Kidney glomerular epithelial cell (primary cell): ENCODE results near the gene PMEL.

ENCODE experiments used
- DNase-seq: peaks from one replicate; lab custom pipeline; 2025; lab: John Stamatoyannopoulos, UW

The PMEL gene

DNA sequence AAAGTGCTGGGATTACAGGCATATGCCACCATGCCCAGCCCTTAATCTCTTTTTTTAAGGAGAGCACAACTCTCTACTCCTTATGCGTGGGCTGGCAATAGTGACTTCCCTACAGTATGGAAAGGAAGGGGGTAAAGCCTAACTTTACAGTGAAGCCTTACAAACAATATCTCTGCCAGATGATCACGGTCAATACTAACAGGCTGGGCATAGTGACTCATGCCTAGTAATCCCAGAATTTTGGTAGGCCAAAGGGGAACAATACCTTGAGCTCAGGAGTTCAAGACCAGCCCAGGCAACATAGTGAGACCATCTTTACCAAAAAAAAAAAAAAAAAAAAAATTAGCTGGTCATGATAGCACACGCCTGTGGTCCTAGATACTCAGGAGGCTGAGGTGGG lies 43.7 kb downstream of the PMEL start:
- no peak for DNase-seq

DNA sequence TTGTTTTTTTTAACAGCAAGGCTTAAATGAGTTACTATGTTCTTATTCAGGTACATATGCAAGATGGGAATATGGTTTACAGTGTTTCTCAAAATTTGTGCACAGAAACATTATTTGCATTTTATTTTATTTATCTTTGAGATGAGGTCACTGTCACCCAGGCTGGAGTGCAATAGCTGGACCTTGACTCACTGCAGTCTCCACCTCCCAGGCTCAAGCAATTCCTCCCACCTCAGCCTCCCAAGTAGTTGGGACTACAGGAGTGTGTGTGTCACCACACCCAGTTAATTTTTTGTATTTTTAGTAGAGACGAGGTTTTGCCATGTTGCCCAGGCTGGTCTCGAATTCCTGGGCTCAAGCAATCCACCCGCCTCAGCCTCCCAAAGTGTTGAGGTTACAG lies 46.8 kb downstream of the PMEL start:
- DNase-seq: peak; percentile 35

DNA sequence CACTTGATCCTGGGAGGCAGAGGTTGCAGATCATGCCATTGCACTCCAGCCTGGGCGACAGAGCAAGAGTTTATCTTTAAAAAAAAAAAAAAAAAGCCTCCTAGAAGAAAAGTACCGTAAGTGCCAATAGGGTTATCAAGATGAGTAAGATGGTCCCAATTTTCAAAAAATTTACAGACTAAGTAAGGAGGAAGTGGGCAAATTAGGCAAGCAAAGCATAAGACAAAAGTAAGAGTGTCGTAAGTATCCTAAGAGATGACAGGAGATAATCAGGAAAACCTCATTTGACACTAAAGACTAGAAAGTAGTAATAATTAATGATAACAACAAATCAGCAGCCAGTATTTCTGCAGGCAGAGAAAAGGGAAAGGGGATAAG lies 50.4 kb downstream of the PMEL start:
- no peak for DNase-seq

- no peak for DNase-seq
Measured at GRCh38 chr12:55912908-55913307, 52.9 kb downstream of the PMEL start.

DNA sequence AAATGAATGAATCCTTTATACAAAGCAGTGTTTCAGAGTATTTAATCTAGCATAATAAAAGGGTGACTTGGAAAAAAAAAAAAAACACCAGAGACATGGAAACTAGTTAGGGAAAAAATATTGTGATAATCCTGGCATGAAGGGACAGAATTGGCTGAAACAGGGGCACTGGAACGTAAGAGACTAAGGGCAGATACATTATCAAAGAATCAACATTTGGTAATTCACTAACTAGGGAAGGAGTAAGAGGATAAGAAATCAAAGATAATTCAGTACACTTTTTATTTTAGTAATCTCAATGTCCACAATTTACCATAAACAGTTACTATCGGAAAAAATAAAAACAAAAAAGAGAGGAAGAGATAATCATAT lies 56.3 kb downstream of the PMEL start:
- no peak for DNase-seq

DNA sequence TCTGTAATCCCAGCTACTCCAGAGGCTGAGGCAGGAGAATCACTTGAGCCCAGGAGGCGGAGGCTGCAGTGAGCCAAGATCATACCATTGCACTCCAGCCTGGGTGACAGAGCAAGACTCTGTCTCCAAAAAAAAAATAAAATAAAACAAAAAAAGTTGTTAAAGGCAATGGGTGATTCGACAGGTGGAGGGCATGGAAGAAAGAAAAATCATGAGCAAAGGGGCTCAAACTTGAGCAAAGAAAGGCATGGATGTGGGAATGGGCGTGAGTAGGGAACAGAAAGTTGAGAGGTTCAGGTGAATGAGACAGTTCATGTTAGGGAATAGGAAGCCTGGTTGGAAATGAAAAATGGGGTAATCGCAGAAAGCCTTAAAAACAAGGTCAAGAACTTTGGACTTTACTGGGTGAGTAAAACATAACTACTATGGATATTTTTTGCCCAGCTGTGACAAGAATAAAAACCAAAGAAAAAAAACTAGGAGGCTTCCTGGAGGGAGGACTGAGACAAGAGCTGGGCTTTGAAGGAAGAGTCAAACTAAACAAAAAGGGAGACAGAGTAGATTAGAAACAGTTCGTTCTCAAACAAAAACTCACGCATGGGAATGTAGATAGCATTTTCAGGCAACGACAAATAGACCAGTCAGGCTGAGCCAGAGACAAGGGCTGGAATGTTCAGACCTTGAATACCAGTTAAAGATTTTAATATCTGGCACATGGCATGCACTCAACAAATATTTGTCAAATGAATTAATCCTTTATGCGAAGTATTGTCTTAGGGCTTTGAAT lies 56.9 kb downstream of the PMEL start:
- no peak for DNase-seq

DNA sequence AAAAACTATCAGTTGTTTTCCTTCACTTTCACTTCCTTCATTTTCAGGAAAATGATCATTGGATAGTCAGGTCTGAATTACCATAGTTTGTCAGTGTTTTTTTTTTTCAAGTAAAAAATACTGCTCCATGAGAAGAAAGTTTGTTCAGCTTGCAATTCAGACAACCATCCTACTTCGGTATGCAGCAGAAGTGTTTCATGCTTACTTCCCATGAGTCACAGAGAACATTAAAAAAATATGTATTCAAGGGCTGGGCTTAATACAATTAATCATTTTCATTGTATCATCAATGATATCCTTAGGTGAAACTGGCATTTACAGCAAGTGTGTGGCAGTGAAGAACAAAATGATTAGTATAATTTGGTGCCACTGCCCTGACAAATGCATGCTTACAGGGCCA lies 59.8 kb downstream of the PMEL start:
- DNase-seq: no peak
